Measurements from ENCODE around the gene IRF2BP2.
A peak's percentile ranks its signal among the peaks of the same experiment; 100 is the strongest.
"Not testable (repeated sequence)": the region's sequence is repeated elsewhere in the genome, so short reads cannot be mapped to it uniquely, and the experiment has no call there.

The IRF2BP2 gene

GRCh38 chr1:234600418-234601281 is 9.3 kb downstream of the IRF2BP2 start:
- DNase-seq = peak; percentile 67 to 83

GRCh38 chr1:234599617-234600417 is 10.2 kb downstream of the IRF2BP2 start:
- DNase-seq = peak; percentile 91 to 95

- no peak for DNase-seq
These were observed 10.9 kb downstream of the IRF2BP2 start for GRCh38 chr1:234598974-234599616.

GRCh38 chr1:234597894-234598293 is 12.1 kb downstream of the IRF2BP2 start:
- DNase-seq = peak; percentile 48 to 75

GRCh38 chr1:234595899-234596298 is 14.1 kb downstream of the IRF2BP2 start:
- DNase-seq = no peak

- not testable (repeated sequence) for DNase-seq
These were observed 15.4 kb downstream of the IRF2BP2 start for GRCh38 chr1:234594575-234594974.

- no peak for DNase-seq
These were observed 16.0 kb downstream of the IRF2BP2 start for GRCh38 chr1:234593771-234594504.

GRCh38 chr1:234593109-234593508 is 16.9 kb downstream of the IRF2BP2 start:
- DNase-seq = no peak

- DNase-seq = no peak
These were observed 17.7 kb downstream of the IRF2BP2 start for GRCh38 chr1:234592240-234592639.

- DNase-seq = no peak
These were observed 18.8 kb downstream of the IRF2BP2 start for GRCh38 chr1:234591131-234591530.

GRCh38 chr1:234589854-234590620 is 19.9 kb downstream of the IRF2BP2 start:
- peak in 1 of 2 experiments; percentile 15 for DNase-seq

GRCh38 chr1:234589064-234589800 is 20.7 kb downstream of the IRF2BP2 start:
- no peak for DNase-seq

GRCh38 chr1:234588386-234588785 is 21.6 kb downstream of the IRF2BP2 start:
- DNase-seq = no peak

GRCh38 chr1:234586892-234587485 is 23.0 kb downstream of the IRF2BP2 start:
- no peak for DNase-seq

GRCh38 chr1:234586304-234586703 is 23.7 kb downstream of the IRF2BP2 start:
- no peak for DNase-seq

GRCh38 chr1:234585330-234586055 is 24.5 kb downstream of the IRF2BP2 start:
- no peak for DNase-seq

GRCh38 chr1:234584926-234585325 is 25.1 kb downstream of the IRF2BP2 start:
- DNase-seq = peak; percentile 10 to 47

- no peak for DNase-seq
These were observed 25.6 kb downstream of the IRF2BP2 start for GRCh38 chr1:234584420-234584805.

- no peak for DNase-seq
These were observed 26.1 kb downstream of the IRF2BP2 start for GRCh38 chr1:234583755-234584419.

All from NCI-H446 (cell line).